RPMI8226 (cell line): ENCODE data around the gene SLC2A14.
"Not testable (repeated sequence)": the region's sequence is repeated elsewhere in the genome, so short reads cannot be mapped to it uniquely, and the experiment has no call there.

Experiments
- DNase-seq: peaks from one replicate; pipeline ENCODE4 v3.0.0-alpha.2; 2015

SLC2A14 gene

DNA sequence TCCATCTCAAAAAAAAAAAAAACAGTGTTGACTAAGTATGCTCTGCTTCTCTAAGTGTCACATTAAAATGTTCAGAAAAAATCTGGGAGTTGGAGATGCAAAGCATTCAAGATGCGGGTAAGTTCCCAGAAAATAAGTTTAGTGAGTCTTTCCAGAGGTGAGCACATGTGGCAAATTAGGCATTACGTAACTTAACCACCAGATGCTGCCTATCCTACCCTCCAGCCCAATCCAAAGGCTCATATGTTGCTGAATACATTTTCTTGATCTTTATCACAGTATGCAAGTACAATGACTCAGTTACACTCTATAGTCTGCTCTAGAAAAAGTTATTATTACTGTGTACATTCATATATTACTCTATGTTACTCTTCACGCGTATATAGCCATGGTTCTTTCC lies 3.6 kb downstream of the SLC2A14 start:
- no peak for DNase-seq

DNA sequence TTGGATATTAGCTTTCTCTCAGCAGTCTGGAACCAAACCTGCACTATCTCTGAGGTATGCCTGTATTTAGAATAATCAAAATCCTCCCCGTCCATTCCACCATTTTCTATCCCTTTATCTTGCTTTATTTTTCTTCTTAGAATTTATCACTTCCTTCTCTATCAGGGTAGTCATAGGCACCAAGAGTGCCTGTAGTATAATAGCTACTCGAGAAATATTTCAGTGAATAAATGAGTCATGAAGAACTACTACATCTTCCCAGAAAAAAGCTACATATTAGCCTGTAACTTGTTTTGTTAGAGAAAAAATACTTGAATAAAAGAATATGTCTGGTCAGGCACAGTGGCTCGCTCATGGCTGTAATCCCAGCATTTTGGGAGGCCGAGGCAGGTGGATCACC lies 4.3 kb downstream of the SLC2A14 start:
- DNase-seq, result no peak

DNA sequence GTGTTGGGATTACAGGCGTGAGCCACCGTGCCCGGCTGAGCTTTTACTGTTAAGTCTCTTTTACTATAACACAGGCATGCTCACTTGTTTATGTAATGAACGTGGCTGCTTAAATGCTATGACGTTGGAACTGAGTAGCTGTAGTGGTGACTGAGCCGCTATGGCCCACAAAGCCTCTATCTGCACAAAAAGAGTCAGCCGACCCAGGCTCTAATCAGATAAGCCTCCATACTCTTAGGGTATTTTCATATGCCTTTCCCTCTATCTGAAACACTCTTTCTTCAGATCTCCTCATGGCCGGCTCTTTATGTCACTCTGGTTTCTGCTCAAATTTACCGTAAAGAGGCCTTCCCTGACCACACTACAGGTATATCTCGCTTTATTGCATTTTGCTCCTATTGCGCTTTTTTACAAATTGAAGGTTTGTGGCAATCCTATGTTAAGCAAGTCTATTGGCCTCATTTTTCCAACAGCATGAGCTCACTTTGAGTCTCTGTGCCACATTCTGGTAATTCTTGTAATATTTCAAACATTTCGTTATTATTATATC lies 8.0 kb downstream of the SLC2A14 start:
- DNase-seq, result no peak

DNA sequence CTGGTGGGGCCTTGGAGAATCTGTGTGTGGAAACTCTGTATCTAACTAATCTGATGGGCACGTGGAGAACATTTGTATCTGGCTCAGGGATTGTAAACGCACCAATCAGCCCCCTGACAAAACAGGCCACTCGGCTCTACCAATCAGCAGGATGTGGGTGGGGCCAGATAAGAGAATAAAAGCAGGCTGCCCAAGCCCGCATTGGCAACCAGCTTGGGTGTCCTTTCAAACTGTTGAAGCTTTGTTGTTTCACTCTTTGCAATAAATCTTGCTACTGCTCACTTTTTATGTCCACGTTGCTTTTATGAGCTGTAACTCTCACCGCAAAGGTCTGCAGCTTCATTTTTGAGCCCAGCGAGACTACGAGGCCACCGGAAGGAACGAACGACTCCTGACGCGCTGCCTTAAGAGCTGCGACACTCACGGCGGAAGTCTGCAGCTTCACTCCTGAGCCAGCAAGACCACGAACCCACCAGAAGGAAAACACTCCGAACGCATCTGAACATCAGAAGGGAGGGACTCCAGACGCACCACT lies 9.8 kb downstream of the SLC2A14 start:
- not testable (repeated sequence) for DNase-seq

DNA sequence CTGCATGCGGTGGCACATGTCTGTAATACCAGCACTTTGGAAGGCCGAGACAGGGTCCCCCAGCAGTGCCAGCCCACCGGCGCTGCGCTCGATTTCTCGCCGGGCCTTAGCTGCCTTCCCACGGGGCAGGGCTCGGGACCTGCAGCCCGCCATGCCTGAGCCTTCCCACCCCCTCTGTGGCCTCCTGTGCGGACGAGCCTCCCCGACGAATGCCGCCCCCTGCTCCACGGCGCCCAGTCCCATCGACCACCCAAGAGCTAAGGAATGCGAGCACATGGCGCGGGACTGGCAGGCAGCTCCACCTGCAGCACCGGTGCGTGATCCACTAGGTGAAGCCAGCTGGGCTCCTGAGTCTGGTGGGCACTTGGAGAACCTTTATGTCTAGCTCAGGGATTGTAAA lies 10.4 kb downstream of the SLC2A14 start:
- DNase-seq, result not testable (repeated sequence)

DNA sequence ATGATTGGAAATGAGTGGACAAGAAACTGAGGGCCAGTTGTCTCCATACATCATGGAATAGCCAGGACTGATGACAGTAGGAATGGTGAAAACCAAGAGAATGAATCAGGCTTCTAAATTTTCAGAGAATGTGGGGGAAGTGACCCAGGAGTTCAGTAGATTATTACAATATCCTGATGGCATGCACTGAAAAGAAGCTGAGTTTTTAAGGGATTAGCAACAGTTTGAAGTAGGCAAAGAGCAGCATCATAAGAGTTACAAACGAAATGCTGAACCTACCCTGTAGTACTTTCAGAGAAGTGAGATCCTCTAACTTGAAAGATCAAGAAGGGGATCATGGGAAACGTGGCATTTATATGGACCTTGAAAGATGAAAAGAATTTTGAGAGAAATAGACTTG lies 13.2 kb downstream of the SLC2A14 start:
- no peak for DNase-seq

DNA sequence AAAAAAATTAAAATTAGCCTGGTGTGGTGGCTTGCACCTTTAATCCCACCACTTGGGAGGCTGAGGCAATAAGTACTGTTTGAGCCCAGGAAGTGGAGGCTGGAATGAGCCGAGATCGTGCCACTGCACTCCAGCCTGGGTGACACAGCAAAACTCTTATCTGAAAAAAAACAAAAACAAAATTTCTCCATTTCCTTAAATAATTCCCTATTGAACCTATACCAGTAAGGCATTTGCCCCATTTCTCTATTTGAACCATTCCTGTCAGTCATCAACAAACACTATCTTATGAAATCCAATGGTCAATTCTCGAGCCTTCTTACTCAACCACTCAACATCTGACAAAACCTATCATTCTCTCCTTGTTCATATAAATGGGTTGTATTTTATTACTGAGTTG lies 14.7 kb downstream of the SLC2A14 start:
- DNase-seq, result no peak

DNA sequence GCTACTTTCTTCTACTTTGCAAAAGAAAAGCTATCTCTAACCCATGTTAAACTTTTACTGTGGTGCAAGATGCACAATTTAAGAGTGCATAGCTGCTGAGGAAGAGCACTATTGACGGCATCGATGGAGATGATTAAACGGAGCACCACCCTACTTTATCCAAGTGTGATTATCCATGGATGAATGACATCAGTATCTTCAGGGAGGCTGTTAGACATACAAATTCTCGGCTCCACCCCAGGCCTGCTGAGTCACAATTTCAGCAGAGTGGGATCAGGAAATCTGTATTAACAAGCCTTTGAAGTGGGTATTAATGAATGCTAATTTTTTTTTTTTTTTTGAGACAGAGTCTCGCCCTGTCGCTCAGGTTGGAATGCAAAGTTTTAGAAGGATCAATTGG lies 16.2 kb downstream of the SLC2A14 start:
- DNase-seq, result no peak

DNA sequence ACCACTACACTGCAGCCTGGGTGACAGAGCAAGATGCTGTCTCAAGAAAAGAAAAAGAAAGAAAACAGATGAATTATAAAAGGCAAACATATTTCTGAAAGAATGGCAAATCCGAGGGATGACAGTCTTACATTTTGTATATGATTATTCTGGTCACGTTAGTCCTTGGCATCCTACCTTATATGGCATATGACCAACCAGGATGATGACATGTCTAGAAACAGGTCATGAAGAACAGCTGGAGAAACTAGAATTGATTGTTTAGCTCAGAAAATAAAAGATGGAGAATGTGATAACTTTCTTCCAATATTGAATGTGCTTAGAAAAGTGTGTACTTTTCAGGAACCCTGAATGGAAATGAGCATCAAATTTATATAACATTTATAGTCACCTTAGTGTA lies 19.2 kb downstream of the SLC2A14 start:
- no peak for DNase-seq

DNA sequence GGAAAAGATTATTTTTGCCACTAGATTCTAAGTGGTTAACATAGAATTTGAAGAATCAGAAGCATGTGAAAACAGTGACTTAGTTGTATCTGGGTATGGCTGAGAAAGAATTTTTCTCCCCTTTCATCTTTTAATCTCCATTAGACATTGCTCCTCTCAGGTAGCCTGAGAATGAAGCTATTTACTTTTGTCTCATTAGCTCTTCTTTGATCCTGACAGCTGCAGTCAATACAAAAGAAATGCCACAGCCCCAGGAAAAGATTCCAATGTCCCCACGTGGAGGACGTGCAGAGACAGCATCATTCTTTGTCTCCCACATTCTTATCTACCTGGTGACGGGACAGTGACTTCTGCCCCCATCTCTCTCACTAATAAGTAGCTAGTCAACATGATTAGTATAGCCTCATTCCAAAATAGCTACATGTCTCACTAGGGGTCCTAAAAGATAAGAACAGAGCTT lies 21.1 kb downstream of the SLC2A14 start:
- DNase-seq, result not testable (repeated sequence)

DNA sequence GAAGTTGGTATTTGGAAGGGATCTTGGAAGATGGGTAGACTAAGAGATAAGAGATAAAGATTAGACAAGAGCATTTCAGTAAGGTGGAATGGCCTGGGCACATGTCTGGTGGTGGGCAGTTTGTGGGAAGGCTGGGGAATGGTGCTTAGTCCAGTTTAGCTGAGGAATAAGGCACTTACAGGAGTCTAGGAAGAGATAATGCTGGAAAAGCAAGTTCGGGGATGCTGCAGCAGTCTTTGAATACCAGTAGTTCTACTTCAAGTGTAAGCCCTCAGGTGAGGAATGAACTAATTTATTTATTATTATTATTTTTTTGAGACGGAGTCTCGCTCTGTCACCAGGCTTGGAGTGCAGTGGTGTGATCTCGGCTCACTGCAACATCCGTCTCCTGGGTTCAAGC lies 22.6 kb downstream of the SLC2A14 start:
- not testable (repeated sequence) for DNase-seq

DNA sequence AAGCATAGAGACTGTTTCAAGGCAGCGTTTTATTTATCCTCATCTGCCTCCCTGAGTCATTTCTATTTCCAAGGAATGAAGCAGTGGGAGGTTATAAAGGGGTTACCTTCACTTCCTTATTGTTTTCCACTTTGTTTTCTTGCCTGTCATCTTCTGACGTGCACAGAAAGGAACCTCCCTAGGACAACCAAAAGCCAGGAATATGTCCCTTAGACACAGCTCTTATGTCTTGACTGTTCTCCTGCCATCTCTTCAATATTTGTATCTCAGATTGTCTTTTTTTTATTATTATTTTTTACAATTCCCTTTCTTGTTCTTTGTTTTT lies 24.7 kb downstream of the SLC2A14 start:
- not testable (repeated sequence) for DNase-seq

DNA sequence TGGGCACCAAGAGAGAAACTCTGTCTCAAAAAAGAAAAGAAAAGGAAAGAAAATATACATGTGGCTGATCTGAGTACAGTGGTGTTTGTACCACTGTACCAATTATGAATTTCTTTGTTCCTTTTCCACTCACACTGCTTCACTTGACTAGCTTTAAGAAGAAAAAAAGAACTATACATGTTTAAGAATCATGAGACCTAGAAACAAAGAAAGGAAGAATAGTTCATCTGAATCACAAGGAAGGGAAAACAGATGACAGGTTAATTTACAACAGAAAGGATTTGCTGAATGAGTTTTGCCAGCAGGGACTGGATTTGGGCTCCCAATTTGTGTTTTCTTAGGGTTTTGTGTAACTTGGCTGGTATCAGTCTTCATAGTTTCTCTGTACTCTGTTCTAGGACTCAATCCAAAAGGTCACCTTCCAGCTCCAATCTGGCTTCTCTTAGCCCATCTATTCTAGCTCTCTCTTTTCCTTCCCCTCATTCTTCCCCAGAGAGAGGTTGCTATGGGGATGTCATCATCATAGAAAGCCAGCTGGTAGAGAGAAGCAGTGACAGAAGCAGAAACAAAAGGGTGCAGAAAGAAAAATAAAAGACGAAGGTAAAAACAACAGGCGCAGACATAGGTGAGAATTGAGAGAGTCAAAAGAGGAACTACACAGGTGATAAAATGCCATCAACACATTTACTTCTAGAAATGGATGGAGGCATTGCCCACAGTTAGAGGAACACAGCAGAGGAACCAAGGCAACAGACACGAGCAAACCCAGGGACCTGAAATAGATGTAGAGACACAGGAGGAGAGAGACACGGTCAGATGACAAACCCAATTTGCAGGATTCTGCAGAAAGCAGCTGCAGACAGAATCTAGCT lies 25.3 kb downstream of the SLC2A14 start:
- DNase-seq, result not testable (repeated sequence)

DNA sequence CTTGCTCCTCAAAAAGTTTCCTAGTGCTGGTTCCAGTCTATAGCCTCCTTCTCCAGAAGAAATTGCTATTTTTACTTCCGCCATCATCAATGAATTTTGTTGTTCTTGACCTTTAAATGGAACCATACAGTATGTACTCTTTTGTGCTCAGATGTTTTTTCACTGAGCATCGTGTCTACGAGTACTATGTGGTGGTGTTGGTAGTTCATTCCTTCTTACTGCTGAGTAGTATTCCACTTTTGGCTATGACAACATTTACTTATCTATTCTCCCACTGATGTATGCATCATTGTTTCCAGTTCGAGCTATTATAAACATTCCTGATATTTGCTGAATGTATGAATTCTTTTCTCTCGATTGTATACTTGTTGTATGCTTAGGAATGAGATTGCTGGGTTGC lies 28.6 kb downstream of the SLC2A14 start:
- no peak for DNase-seq

DNA sequence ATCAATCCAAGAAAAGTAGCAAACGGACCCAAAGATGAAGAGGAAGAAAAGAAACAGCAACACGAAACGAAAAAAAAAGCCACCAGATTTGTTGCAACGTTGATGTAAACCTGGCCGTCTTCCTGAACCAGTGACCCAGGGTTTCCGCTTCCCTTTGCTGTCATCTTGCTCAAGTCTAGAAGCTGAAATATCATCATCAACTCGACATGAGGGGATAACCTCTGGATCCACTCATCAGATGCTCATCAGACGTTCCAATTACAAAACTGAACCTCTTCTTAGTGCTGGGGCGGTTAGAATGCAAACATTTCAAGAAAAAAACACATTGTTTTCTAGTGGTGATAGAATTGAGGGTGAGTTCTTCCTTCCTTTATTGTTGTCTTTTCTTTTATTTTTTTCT lies 29.1 kb downstream of the SLC2A14 start:
- not testable (repeated sequence) for DNase-seq

DNA sequence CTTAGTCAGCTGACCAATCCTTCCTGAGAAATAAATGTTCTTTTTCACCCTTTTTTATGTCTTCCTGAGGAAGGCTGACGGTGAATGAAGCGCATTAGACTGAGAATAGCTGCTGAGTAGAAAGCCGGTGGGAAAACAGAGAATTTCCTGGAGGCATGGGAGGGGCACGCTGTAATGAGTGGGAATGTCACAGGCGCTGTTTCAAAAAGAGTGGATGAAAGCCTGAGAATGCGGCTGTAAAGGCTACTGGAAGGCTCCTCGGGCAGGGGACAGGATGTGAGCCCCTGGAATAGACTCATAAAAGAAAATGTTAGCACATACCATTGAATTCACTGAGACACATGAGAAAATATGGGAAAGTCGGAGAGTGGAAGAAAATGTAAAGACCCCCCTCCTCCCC lies 29.6 kb downstream of the SLC2A14 start:
- not testable (repeated sequence) for DNase-seq

DNA sequence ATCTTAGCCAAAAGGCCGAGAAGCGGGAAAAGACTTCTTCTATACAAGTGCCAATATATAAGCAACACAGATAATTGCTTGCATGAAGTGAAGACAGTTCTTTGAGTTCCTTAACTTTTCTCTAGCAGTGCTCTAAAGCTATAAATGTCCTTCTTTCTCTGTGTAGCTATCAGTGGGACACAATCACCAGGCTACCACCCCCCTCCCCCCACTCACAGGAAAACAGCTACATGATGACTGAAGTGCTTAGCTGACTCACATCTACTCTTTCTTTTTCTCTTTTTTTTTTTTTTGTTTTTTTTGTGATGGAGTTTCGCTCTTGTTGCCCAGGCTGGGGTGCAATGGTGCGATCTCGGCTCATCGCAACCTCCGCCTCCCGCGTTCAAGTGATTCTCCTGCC lies 30.3 kb downstream of the SLC2A14 start:
- DNase-seq, result not testable (repeated sequence)

DNA sequence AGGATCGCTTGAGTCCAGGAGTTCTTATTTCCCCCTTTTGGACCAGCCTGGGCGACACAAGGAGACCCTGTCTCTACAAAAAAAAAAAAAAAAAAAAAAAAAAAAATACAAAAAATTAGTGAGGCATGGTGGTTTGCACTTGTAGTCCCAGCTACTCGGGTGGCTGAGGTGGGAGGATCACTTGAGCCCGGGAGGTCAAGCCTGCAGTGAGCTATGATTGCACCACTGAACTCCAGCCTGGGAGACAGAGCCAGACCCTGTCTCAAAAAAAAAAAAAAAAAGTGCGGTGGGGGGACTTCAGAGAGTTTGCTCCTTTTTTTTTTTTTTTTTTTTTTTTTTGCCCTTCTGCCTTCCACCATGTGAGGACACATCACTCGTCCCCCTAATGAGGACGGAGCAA lies 32.9 kb downstream of the SLC2A14 start:
- DNase-seq, result not testable (repeated sequence)

DNA sequence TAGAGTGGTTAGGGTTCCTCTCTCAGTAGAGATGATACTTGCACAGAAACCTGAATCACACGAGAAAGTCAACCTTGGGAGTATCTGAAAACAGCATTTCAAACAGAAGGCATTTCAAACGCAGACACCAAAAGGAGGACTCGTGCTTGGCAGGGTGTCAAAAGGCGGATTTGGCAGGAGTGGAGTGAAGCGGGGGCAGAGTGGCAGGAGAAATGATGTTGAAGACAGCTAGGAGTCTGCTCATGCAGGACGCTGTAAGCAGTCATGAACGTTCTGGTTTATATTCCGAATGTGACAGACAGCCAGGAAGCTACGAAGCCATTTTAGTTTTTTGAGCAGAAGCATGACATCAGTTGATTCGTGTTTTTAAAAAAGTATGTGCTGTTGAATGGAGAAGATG lies 33.5 kb downstream of the SLC2A14 start:
- peak; percentile 85 for DNase-seq

DNA sequence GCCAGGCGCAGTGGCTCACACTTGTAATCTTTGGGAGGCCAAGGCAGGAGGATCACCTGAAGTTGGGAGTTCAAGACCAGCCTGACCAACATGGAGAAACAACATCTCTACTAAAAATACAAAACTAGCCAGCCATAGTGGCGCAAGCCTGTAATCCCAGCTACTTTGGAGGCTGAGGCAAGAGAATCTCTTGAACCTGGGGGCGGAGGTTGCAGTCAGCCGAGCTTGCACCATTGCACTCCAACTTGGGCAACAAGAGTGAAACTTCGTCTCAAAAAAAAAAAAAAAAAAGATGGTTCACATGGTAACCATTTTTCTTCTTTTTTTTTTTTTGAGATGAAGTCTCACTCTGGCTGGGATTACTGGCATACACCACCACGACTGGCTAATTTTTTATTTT lies 35.3 kb downstream of the SLC2A14 start:
- no peak for DNase-seq

DNA sequence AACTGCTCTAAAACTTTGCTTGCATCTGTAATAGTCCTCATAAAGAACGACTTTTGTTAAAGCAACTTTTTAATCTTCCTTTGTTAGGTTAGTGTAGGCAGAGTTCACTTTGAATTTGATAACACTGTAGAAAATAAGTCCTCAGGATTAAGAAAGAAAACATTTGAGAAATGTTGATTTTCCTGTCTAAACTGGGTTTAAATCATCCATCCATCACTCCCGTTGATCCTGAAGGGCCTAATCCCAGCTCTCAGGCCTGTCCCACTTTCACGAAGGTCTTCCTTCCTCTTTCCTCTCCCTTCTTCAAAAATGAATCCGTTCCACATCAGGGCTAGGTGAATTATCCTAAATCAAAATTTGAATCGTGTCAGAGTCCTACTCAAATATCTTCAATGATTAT lies 36.9 kb downstream of the SLC2A14 start:
- no peak for DNase-seq

DNA sequence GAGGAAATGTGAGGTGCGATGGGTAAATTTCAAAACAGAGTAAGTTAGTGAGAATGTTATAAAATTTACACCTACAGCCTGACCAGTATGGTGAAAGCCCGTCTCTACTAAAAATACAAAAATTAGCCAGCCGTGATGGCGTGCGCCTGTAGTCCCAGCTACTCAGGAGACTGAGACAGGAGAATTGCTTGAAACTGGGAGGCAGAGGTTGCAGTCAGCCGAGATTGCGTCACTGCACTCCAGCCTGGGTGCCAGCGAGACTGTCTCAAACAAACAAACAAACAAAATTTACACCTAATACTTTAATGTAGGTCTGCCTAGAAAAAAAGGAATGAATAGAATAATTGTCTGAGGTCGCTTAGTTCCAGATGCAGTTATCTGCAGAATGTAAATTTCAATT lies 37.6 kb downstream of the SLC2A14 start:
- DNase-seq, result no peak

DNA sequence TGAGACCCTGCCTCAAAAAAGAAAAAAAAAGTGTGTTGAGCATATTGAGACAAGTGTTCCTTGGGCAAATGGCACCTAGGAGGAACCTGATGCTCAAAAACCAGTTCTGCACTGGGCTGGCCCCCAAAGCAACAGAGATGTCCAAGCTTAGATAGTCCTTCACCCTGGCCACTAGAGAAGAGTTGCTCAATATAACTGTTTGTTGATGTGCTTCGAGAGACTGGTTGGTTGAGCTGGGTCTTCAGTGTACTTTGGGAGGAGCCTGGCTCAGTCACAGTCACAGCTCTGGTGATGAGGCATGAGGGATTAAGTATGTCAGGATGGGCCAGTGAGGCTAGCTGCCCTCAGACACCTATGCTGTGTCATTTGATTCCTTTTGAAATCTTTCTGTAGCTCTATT lies 38.0 kb downstream of the SLC2A14 start:
- no peak for DNase-seq

DNA sequence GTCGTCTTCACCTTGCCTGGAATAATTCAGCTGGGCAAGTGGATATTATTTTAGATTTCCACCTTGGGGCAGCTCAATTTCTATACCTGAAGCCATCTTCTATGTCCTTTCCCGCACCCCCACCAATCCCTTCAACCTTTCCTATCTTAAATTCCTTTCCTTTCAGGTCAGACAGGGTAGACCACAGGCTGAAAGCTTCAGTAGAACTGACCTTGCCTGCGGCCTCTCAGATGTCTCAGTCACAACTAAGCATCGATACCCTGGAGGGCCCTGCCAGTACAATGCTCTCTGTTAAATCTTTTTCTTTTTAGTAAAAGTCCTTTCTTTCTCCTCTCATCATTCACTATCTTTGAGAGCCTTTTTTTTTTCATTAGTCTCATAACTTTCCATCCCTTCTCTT lies 38.9 kb downstream of the SLC2A14 start:
- DNase-seq, result no peak

DNA sequence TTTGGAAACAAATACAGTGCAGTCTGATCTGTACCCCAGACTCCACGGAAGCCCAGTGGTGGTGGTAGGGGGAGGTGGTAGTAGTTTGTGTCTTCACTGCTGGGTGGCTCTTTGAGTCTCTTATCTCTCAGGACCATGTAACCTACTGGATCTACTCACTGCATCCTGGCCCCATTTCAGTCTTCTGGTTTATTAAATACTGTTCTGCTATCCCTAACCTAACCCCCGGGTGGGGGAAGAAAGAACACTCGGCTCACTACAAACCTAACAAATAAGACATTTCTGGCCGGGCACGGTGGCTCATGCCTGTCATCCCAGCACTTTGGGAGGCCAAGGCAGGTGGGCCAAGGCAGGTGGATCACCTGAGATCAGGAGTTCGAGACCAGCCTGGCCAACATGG lies 39.5 kb downstream of the SLC2A14 start:
- DNase-seq, result not testable (repeated sequence)
